Measurements from ENCODE around the gene UBASH3A.

GRCh38 chr21:42463861-42464515 is 60.3 kb downstream of the UBASH3A start:
- TF ChIP-seq YY1 (IDR thresholded peaks at IDR 0.05; ENCODE audit: insufficient read depth, insufficient read length) = no peak
- no peak for TF ChIP-seq SUZ12 (IDR thresholded peaks at IDR 0.05; ENCODE audit: extremely low read depth, insufficient read depth, insufficient read length)
- no peak for TF ChIP-seq ZNF274 (IDR thresholded peaks at IDR 0.05; ENCODE audit: low read depth, low read length)
